GM12878 (cell line): ENCODE data around the gene DCUN1D4. TPM values are rescaled to one million over a fixed set of nuclear protein-coding genes. Genes with fewer than 3 reads are reported as not detected.

Experiments
- ATF7 ChIP-seq: fragments of 450-650 bp; IDR thresholded peaks from 2 replicates; pipeline ENCODE4 v1.6.1; 2016; ENCODE audit warnings: low read depth, mild to moderate bottlenecking
- BACH1 ChIP-seq: fragments of 450-650 bp; IDR thresholded peaks from 2 replicates; pipeline ENCODE4 v1.6.1; 2017; ENCODE audit warnings: mild to moderate bottlenecking, borderline replicate concordance
- BMI1 ChIP-seq: fragments of 450-650 bp; IDR thresholded peaks from 2 replicates; pipeline ENCODE4 v1.6.1; 2016; ENCODE audit warnings: mild to moderate bottlenecking, moderate library complexity, borderline replicate concordance
- BRCA1 ChIP-seq: IDR thresholded peaks from 2 replicates; pipeline ENCODE4 v1.6.1; 2011; ENCODE audit warnings: low read depth, low read length, improper control_type of control experiment
- CREB1 ChIP-seq: IDR thresholded peaks from 2 replicates; pipeline ENCODE4 v1.6.1; 2012; ENCODE audit warnings: low read depth, mild to moderate bottlenecking, inconsistent platforms
- EED ChIP-seq: sonication (generic); IDR thresholded peaks from 2 replicates; pipeline ENCODE4 v1.6.1; 2016; ENCODE audit warnings: antibody characterized with exemption, low read depth
- FOXK2 ChIP-seq: fragments of 450-650 bp; IDR thresholded peaks from 2 replicates; pipeline ENCODE4 v1.6.1; 2017; ENCODE audit warnings: mild to moderate bottlenecking, moderate library complexity
- HCFC1 ChIP-seq: fragments of 150-350 bp; IDR thresholded peaks from 2 replicates; pipeline ENCODE4 v1.6.1; 2014; ENCODE audit warnings: low read length
- HSF1 ChIP-seq: fragments of 150-350 bp; IDR thresholded peaks from 2 replicates; pipeline ENCODE4 v1.6.1; 2014; ENCODE audit warnings: mild to moderate bottlenecking, low read depth, low read length
- IKZF1 ChIP-seq: fragments of 450-650 bp; conservative IDR thresholded peaks from 2 replicates; pipeline ENCODE4 v1.6.1; 2017; ENCODE audit warnings: antibody characterized with exemption, mild to moderate bottlenecking
- IKZF2 ChIP-seq, 2 experiments: fragments of 450-650 bp; IDR thresholded peaks; 2 replicates each; pipeline ENCODE4 v1.6.1; 2017; ENCODE audit warnings: mild to moderate bottlenecking in 2 of 2, moderate library complexity in 2 of 2
- MAX ChIP-seq: IDR thresholded peaks from 2 replicates; pipeline ENCODE4 v1.6.1; 2012; ENCODE audit warnings: low read depth, low read length, improper control_type of control experiment
- MLLT1 ChIP-seq: fragments of 450-650 bp; IDR thresholded peaks from 2 replicates; pipeline ENCODE4 v1.6.1; 2016; ENCODE audit warnings: mild to moderate bottlenecking
- MTA3 ChIP-seq: IDR thresholded peaks from 2 replicates; pipeline ENCODE4 v1.6.1; 2012; ENCODE audit warnings: low read length, inconsistent platforms, borderline replicate concordance
- MYC ChIP-seq: IDR thresholded peaks from 2 replicates; pipeline ENCODE4 v1.6.1; 2011; ENCODE audit warnings: mild to moderate bottlenecking, low read length, moderate library complexity, inconsistent platforms; ENCODE audit not compliant: insufficient read depth, insufficient replicate concordance, insufficient read length, severe bottlenecking
- NR2F1 ChIP-seq: fragments of 450-650 bp; conservative IDR thresholded peaks from 2 replicates; pipeline ENCODE4 v1.6.1; 2017; ENCODE audit warnings: mild to moderate bottlenecking
- POLR2AphosphoS2 ChIP-seq: IDR thresholded peaks from 2 replicates; pipeline ENCODE4 v1.6.1; 2011; ENCODE audit warnings: low read depth, mild to moderate bottlenecking, low read length, improper control_type of control experiment, moderate library complexity
- RCOR1 ChIP-seq: conservative IDR thresholded peaks from 2 replicates; pipeline ENCODE4 v1.6.1; 2012; ENCODE audit warnings: low read depth, low read length, improper control_type of control experiment
- RFX5 ChIP-seq: IDR thresholded peaks from 2 replicates; pipeline ENCODE4 v1.6.1; 2011; ENCODE audit warnings: low read depth, low read length, improper control_type of control experiment
- SIN3A ChIP-seq: IDR thresholded peaks from 2 replicates; pipeline ENCODE4 v1.6.1; 2012; ENCODE audit warnings: low read depth, low read length, improper control_type of control experiment
- TCF12 ChIP-seq: IDR thresholded peaks from 2 replicates; pipeline ENCODE4 v1.6.1; 2011; ENCODE audit warnings: low read depth, mild to moderate bottlenecking, low read length
- TCF3 ChIP-seq: IDR thresholded peaks from 2 replicates; pipeline ENCODE4 v1.6.1; 2012; ENCODE audit warnings: low read depth, mild to moderate bottlenecking, low read length, borderline replicate concordance; ENCODE audit not compliant: insufficient read depth
- WRNIP1 ChIP-seq: IDR thresholded peaks from 2 replicates; pipeline ENCODE4 v1.6.1; 2011; ENCODE audit warnings: low read depth, low read length, improper control_type of control experiment, borderline replicate concordance
- YY1 ChIP-seq: IDR thresholded peaks from 2 replicates; pipeline ENCODE4 v1.6.1; 2011; ENCODE audit warnings: low read depth, mild to moderate bottlenecking, low read length
- ZNF24 ChIP-seq: fragments of 450-650 bp; IDR thresholded peaks from 2 replicates; pipeline ENCODE4 v1.6.1; 2017; ENCODE audit warnings: antibody characterized with exemption, mild to moderate bottlenecking
- ZNF274 ChIP-seq: IDR thresholded peaks from one replicate; pipeline ENCODE4 v1.8.0; 2011; ENCODE audit not compliant: insufficient read length, insufficient read depth
- ZSCAN29 ChIP-seq: fragments of 450-650 bp; IDR thresholded peaks from 2 replicates; pipeline ENCODE4 v1.6.1; 2017; ENCODE audit warnings: mild to moderate bottlenecking, moderate library complexity
- polyA plus RNA-seq, 11 experiments: library from polyadenylated mRNA; depleted of rRNA in 4 of 11; unstranded in 6 of 11; stranded (reverse) in 5 of 11; fragments of >200 nt; fragmentation: Nextera tagmentation in 4 of 11; fragmentation: Illumina TruSeq in 1 of 11; extraction: Ambion mirVana in 4 of 11; extraction: Trizol in 1 of 11; gene quantifications; 1 replicate in 1 of 11; 2 replicates in 10 of 11; pipeline versions ENCODE4 v1.2.1 to v1.2.3, GENCODE V29; 2011 to 2016; ENCODE audit warnings: inconsistent platforms in 2 of 11, missing spikeins in 2 of 11, low read depth in 1 of 11
- total RNA-seq, 4 experiments: library from RNA; depleted of rRNA in 3 of 4; stranded (reverse); fragments of >200 nt in 3 of 4; fragmentation: Illumina TruSeq in 1 of 4; extraction: Trizol in 1 of 4; gene quantifications; 2 replicates each; pipeline versions ENCODE4 v1.2.1 to v1.2.3, GENCODE V29; 2013 to 2021

The DCUN1D4 gene
- total and polyA plus RNA-seq, 10 of the 15 experiments (the other 5 are each of a cell fraction or from before 2014, with no cell fraction given), result 7.1 to 62.6 (median 16.8) TPM

GRCh38 chr4:51842554-51843308, at the start of gene DCUN1D4 (continued):
- TF ChIP-seq TCF12, result 0 out of 2 replicates have a peak, but pooled peaks have one; percentile 6
- TF ChIP-seq SIN3A, result peak; percentile 74; the same call in 1 of the 2 replicates
- TF ChIP-seq ZNF24, result no peak
- TF ChIP-seq MLLT1, result no peak
- TF ChIP-seq EED, result no peak; the same call in 1 of the 2 replicates
- no peak for TF ChIP-seq ZSCAN29
- TF ChIP-seq FOXK2, result no peak
- peak; percentile 49; the same call in 1 of the 2 replicates for TF ChIP-seq RCOR1
- no peak for TF ChIP-seq MTA3
- peak; percentile 61 for TF ChIP-seq NR2F1
- TF ChIP-seq WRNIP1, result no peak
- no peak for TF ChIP-seq HSF1
- TF ChIP-seq MAX, result peak; percentile 72
- peak; percentile 31 for TF ChIP-seq HCFC1
- TF ChIP-seq BRCA1, result 0 out of 2 replicates have a peak, but pooled peaks have one; percentile 12
- no peak for TF ChIP-seq POLR2AphosphoS2
- TF ChIP-seq BMI1, result no peak
- peak in 1 of 2 experiments; percentile 19; a peak in 1 of 4 replicates for TF ChIP-seq IKZF2 (IDR thresholded peaks at IDR 0.05)
- TF ChIP-seq BACH1, result peak; percentile 62; the same call in 1 of the 2 replicates
- TF ChIP-seq ATF7, result no peak; the same call in 1 of the 2 replicates
- TF ChIP-seq RFX5, result peak; percentile 80; the same call in 1 of the 2 replicates
- TF ChIP-seq CREB1, result peak; percentile 89
- no peak for TF ChIP-seq MYC
- no peak for TF ChIP-seq ZNF274
- no peak; the same call in 1 of the 2 replicates for TF ChIP-seq IKZF1
- TF ChIP-seq TCF3, result no peak
- TF ChIP-seq YY1, result 0 out of 2 replicates have a peak, but pooled peaks have one; percentile 10
